Neutrophil (primary cell): ENCODE measurements around the gene LIG1.

ENCODE experiments used
- H3K27ac ChIP-seq: fragments of 200-600 bp; sonication (generic); 2 replicates; pipeline ENCODE4 v1.5.1; 2016; ENCODE audit warnings: mild to moderate bottlenecking, moderate library complexity
- H3K27me3 ChIP-seq: fragments of 200-600 bp; sonication (generic); 2 replicates; pipeline ENCODE4 v1.6.0; 2016; ENCODE audit warnings: mild to moderate bottlenecking
- H3K36me3 ChIP-seq: fragments of 200-600 bp; sonication (generic); 2 replicates; pipeline ENCODE4 v1.5.1; 2017
- H3K4me1 ChIP-seq, 2 experiments: fragments of 200-600 bp in 1 of 2; sonication (generic) in 1 of 2; 1 replicate in 1 of 2; 2 replicates in 1 of 2; pipeline versions ENCODE4 v1.5.1 to v1.6.1; 2013 to 2016; ENCODE audit warnings: low read depth in 1 of 2, low read length in 1 of 2, mild to moderate bottlenecking in 1 of 2, moderate library complexity in 1 of 2; ENCODE audit not compliant: control insufficient read depth in 1 of 2, insufficient read depth in 1 of 2
- H3K4me3 ChIP-seq, 2 experiments: fragments of 200-600 bp in 1 of 2; sonication (generic) in 1 of 2; 1 replicate in 1 of 2; 2 replicates in 1 of 2; pipeline ENCODE4 v1.5.1; 2013 to 2016; ENCODE audit warnings: low read depth in 1 of 2, low read length in 1 of 2, mild to moderate bottlenecking in 1 of 2, moderate library complexity in 1 of 2
- H3K9me3 ChIP-seq: fragments of 200-600 bp; sonication (generic); 2 replicates; pipeline ENCODE4 v1.5.1; 2016
- TF ChIP-seq, protein P1 (sequence below): fragments of 200-600 bp; sonication (generic); IDR thresholded peaks from 2 replicates; pipeline ENCODE4 v1.5.1; 2016; ENCODE audit warnings: antibody characterized with exemption

Gene LIG1

DNA sequence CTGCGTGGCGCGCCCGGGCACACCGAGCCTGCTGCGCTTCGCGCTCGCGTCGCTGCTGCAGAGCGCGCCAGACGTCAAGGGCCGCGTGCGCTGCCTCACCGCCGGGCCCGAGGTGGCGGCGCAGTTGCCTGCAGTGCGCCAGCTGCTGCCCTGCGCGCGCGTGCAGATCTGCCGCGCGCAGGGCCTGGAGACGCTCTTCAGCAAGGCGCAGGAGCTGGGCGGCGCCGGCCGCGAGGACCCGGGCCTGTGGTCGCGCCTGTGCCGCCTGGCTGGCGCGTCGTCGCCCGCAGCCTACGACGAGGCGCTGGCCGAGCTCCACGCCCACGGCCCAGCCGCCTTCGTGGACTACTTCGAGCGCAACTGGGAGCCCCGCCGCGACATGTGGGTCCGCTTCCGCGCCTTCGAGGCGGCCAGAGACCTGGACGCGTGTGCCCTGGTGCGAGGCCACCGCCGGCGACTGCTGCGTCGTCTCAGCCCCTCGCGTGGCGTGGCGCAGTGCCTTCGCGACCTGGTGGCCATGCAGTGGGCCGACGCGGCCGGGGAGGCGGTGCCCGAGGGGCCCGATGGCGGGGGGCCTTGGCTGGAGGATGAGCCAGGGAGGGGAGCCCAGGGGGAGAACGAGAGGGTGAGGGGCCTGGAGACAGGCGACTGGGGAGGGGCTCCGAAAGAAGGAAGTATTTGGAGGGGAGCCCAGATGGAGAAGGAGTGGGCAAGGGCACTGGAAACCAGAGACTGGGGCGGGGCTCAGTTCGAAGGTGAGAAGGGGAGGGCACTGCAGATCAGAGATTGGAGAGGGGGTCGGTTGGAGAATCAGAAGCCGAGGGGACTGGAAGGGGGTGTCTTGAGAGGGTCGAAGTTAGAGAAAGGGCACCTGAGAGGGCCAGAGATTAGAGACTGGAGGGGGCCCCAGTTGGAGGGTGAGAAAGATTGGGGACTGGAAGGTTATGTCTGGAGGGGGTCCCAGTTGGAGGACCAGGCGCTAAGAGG is 25.0 kb upstream of the LIG1 start:
- H3K36me3 ChIP-seq = peaks cover 6% of the 10 kb centered on the region
- peaks cover 6% of the 10 kb centered on the region for H3K27me3 ChIP-seq
- H3K4me3 ChIP-seq = no peak overlapping the region
- H3K9me3 ChIP-seq = no peaks in the 10 kb centered on the region
- H3K4me1 ChIP-seq = peaks cover 0 to 4% of the 10 kb centered on the region in 2 experiments
- TF ChIP-seq, protein P1, sequence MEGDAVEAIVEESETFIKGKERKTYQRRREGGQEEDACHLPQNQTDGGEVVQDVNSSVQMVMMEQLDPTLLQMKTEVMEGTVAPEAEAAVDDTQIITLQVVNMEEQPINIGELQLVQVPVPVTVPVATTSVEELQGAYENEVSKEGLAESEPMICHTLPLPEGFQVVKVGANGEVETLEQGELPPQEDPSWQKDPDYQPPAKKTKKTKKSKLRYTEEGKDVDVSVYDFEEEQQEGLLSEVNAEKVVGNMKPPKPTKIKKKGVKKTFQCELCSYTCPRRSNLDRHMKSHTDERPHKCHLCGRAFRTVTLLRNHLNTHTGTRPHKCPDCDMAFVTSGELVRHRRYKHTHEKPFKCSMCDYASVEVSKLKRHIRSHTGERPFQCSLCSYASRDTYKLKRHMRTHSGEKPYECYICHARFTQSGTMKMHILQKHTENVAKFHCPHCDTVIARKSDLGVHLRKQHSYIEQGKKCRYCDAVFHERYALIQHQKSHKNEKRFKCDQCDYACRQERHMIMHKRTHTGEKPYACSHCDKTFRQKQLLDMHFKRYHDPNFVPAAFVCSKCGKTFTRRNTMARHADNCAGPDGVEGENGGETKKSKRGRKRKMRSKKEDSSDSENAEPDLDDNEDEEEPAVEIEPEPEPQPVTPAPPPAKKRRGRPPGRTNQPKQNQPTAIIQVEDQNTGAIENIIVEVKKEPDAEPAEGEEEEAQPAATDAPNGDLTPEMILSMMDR = no peak
- no peak overlapping the region for H3K27ac ChIP-seq

DNA sequence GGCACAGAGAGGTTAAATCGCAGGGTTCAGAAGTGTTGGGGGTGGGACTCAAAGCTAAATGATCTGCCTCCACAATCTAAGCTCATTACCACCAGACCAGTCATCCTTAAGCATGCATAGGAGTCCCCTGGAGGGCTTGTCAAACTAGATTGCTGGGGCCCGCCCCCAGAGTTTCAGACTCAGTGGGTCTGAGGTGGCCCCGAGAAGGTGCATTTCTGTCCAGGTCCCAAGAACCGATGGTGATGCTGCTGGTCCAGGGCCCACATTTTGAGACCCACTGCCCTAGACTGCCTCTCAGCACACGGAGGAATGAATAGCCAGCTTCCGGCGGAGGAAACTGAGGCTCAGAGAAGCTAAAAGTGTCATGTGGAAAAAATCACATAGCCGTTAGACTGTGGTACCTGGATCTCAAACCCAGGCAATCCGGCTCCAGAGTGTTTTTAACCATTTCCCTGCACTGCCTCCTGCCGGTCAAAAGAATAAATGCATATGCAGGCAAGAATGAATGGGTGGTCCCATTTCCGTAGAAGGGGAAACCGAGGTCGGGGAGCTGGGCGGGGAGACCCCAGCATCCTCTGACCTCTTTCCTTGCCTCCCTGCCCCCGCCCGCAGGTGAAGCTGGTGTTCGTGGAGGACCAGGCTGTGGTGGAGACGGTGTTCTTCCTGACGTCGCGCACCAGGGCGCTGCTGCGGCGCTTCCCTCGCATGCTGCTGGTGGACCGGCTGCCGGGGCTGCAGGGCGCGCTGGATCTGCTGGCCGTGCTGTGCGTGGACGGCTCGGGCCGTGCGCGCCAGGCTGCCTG is 24.1 kb upstream of the LIG1 start:
- peaks cover 6% of the 10 kb centered on the region for H3K27me3 ChIP-seq
- TF ChIP-seq, protein P1 = no peak
- H3K9me3 ChIP-seq = no peaks in the 10 kb centered on the region
- no peak overlapping the region for H3K27ac ChIP-seq
- peaks cover 6% of the 10 kb centered on the region for H3K36me3 ChIP-seq
- no peak overlapping the region for H3K4me3 ChIP-seq
- peaks cover 0 to 4% of the 10 kb centered on the region in 2 experiments for H3K4me1 ChIP-seq

DNA sequence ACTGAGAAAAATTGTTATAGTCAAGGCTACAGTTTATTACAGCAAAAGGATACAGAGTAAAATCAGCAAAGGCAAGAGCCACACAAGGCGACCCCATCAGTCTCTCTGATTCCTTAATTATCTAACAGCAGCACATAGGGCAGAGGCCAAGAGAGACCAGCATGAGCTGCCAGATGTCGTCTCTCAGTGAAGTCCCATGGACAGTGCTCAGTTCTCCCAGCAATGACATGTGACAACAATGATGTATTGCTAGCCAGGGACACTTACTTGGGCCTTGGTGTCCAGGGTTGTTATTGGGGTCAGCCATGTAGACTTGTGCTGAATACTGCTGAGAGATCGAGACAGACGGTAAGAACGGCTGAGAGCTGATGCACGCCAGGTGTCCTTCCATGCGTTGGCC is 22.6 kb upstream of the LIG1 start:
- Histone ChIP-seq H3K27me3 (peaks cover 6% of the 10 kb centered on the region), H3K9me3 (no peaks in the 10 kb centered on the region), H3K36me3 (peaks cover 10% of the 10 kb centered on the region), H3K4me3 (no peak overlapping the region), H3K27ac (no peak overlapping the region), H3K4me1 (peaks cover 0 to 4% of the 10 kb centered on the region in 2 experiments)
- TF ChIP-seq, protein P1 = no peak

GRCh38 chr19:48190885-48191284 is 20.7 kb upstream of the LIG1 start:
- Histone ChIP-seq H3K4me3 (no peak overlapping the region), H3K4me1 (no peaks in the 10 kb centered on the region), H3K27ac (no peak overlapping the region), H3K9me3 (no peaks in the 10 kb centered on the region), H3K36me3 (peaks cover 10% of the 10 kb centered on the region), H3K27me3 (no peaks in the 10 kb centered on the region)
- TF ChIP-seq, protein P1 = no peak

DNA sequence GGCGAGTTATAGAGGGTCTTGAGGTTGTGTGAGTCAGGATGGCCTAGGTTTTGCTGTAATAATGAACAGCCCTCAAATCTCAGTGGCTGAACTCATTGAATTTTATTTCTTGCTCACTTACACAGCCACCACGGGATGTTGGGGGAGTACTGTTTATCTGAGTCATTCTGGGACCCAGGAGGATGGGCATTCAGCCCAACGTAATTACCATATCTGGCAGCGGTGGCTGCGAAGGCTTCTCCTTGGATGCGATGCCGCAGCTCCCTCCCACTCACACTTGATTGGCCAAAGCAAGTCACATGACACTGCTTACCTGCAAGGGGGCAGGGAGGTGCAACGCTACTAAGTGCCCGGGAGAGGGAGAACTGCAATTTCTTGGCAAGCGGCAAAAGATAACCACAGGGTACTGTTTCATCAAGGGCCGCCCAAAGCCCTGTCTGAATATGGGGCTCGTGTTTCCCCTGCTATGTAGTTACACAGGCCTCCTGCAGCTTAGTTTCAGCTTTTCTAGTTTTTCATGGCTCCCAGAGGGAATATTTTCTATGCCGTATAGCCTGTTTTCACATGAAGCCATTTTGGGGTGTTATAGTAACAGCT is 20.2 kb upstream of the LIG1 start:
- Histone ChIP-seq H3K36me3 (peaks cover 15% of the 10 kb centered on the region), H3K4me3 (no peak overlapping the region), H3K27me3 (no peaks in the 10 kb centered on the region), H3K4me1 (no peaks in the 10 kb centered on the region), H3K27ac (no peak overlapping the region), H3K9me3 (no peaks in the 10 kb centered on the region)
- TF ChIP-seq, protein P1 = no peak
